GM23248 (cell line): ENCODE results near the gene MTCL3.

ENCODE experiments used
- DNase-seq: peaks from one replicate; pipeline ENCODE4 v3.0.0-alpha.2; 2015
- H2AFZ ChIP-seq: fragments of 200-600 bp; sonication (generic); 2 replicates; pipeline ENCODE4 v1.6.1; 2016; ENCODE audit warnings: antibody characterized with exemption
- H3F3A ChIP-seq: fragments of 200-600 bp; sonication (generic); 2 replicates; pipeline ENCODE4 v1.6.1; 2016; ENCODE audit warnings: mild to moderate bottlenecking, antibody characterized with exemption, mixed run types; ENCODE audit not compliant: insufficient read depth
- H3K27ac ChIP-seq: fragments of 200-600 bp; sonication (generic); 2 replicates; pipeline ENCODE4 v1.5.1; 2016; ENCODE audit warnings: mild to moderate bottlenecking
- H3K27me3 ChIP-seq: fragments of 200-600 bp; sonication (generic); replicated peaks from 2 replicates; pipeline ENCODE4 v1.6.1; 2016; ENCODE audit warnings: mild to moderate bottlenecking; ENCODE audit not compliant: insufficient read depth
- H3K36me3 ChIP-seq: fragments of 200-600 bp; sonication (generic); 2 replicates; pipeline ENCODE4 v1.6.1; 2016; ENCODE audit warnings: low read depth, mild to moderate bottlenecking
- H3K4me1 ChIP-seq: fragments of 200-600 bp; sonication (generic); 2 replicates; pipeline ENCODE4 v1.6.1; 2016; ENCODE audit warnings: mild to moderate bottlenecking; ENCODE audit not compliant: insufficient read depth
- H3K4me2 ChIP-seq: fragments of 200-600 bp; sonication (generic); one replicate; pipeline ENCODE4 v1.6.1; 2016; ENCODE audit warnings: mild to moderate bottlenecking; ENCODE audit not compliant: unreplicated experiment
- H3K4me3 ChIP-seq: fragments of 200-600 bp; sonication (generic); 2 replicates; pipeline ENCODE4 v1.5.1; 2016; ENCODE audit warnings: mild to moderate bottlenecking
- H3K79me2 ChIP-seq: fragments of 200-600 bp; sonication (generic); 2 replicates; pipeline ENCODE4 v1.6.1; 2016; ENCODE audit warnings: mild to moderate bottlenecking; ENCODE audit not compliant: insufficient read depth
- H3K9ac ChIP-seq: fragments of 200-600 bp; sonication (generic); 2 replicates; pipeline ENCODE4 v1.6.1; 2016; ENCODE audit warnings: mild to moderate bottlenecking
- H3K9me2 ChIP-seq: fragments of 200-600 bp; sonication (generic); 2 replicates; pipeline ENCODE4 v1.6.1; 2016; ENCODE audit warnings: mixed run types, mild to moderate bottlenecking, moderate library complexity; ENCODE audit not compliant: insufficient read depth
- H3K9me3 ChIP-seq: fragments of 200-600 bp; sonication (generic); one replicate; pipeline ENCODE4 v1.6.1; 2017; ENCODE audit warnings: low read depth
- H4K20me1 ChIP-seq: fragments of 200-600 bp; sonication (generic); 2 replicates; pipeline ENCODE4 v1.6.0; 2016; ENCODE audit not compliant: insufficient read depth
- EZH2 ChIP-seq: fragments of 200-600 bp; sonication (generic); IDR thresholded peaks from 2 replicates; pipeline ENCODE4 v1.6.1; 2018; ENCODE audit warnings: antibody characterized with exemption, mild to moderate bottlenecking; ENCODE audit not compliant: insufficient read depth, poor library complexity, severe bottlenecking
- EZH2phosphoT487 ChIP-seq: fragments of 200-600 bp; sonication (generic); IDR thresholded peaks from 2 replicates; pipeline ENCODE4 v1.6.1; 2018; ENCODE audit warnings: antibody characterized with exemption, moderate library complexity, mild to moderate bottlenecking, low read depth; ENCODE audit not compliant: insufficient read depth
- WGBS, 2 experiments: methylation state at CpG; one replicate each; pipeline ENCODE4 v1.1.6; 2015 to 2017; ENCODE audit warnings: low lambda C conversion rate in 2 of 2, low coverage in 1 of 2; ENCODE audit errors: missing lambda C conversion rate in 2 of 2; 5-methylcytosine and 5-hydroxymethylcytosine counted together
- in situ Hi-C: fragments of 300-500 bp; cut with MboI; formaldehyde crosslinking; loops from 2 replicates; pipeline ENCODE4 v1.15.0; 2020

The MTCL3 gene

GRCh38 chr6:127515234-127515793 lies 3.8 kb downstream of the MTCL3 start:
- Histone ChIP-seq H3K79me2 (no peaks in the 10 kb centered on the region), H3K9ac (peak overlapping the region; percentile 50), H3K4me1 (peaks cover 6% of the 10 kb centered on the region; the same call in 1 of the 2 replicates), H4K20me1 (no peaks in the 10 kb centered on the region), H3F3A (no peaks in the 10 kb centered on the region), H3K36me3 (no peaks in the 10 kb centered on the region), H3K9me2 (no peaks in the 10 kb centered on the region), H3K27me3 (no peaks in the 10 kb centered on the region), H3K27ac (no peak overlapping the region), H3K4me3 (peak overlapping the region; percentile 80), H3K9me3 (no peaks in the 10 kb centered on the region), H3K4me2 (peak overlapping the region; percentile 84), H2AFZ (peak overlapping the region; percentile 90)
- no peak for TF ChIP-seq EZH2
- no peak for TF ChIP-seq EZH2phosphoT487
- in situ Hi-C loops: no loop called here
- 1 to 2% methylated on average over 37 to 38 of the region's 38 CpGs for WGBS, 2 experiments
- DNase-seq: peak; percentile 66

DNA sequence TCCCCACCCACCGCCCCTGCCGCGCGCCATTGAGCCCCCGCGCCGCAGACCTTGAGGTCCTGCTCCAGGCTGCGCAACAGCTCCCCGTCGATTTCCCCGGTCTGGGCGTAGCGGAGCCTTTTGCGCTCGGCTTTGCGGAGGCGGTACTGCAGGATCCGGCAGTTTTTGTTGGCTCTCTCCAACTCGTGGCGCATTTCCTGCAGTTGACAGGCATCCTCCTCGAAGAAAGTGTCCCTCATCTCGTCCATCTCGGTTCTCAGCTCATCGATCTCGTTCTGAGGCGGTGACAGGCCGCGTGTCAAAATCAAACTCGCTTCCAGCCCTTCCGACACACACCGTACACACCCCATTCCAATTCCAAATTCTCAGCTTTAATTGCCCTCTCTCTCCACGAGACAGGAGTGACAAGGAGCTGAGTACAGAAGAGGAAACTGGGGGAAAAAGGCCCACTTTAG lies 4.3 kb downstream of the MTCL3 start:
- in situ Hi-C loops: no loop called here
- H3K9me3 ChIP-seq: no peaks in the 10 kb centered on the region
- peaks cover 6% of the 10 kb centered on the region; the same call in 1 of the 2 replicates for H3K4me1 ChIP-seq
- H3K27me3 ChIP-seq: no peaks in the 10 kb centered on the region
- TF ChIP-seq EZH2: no peak
- TF ChIP-seq EZH2phosphoT487: no peak
- peak; percentile 83 for DNase-seq
- peak overlapping the region; percentile 84 for H3K4me2 ChIP-seq
- H3K9me2 ChIP-seq: no peaks in the 10 kb centered on the region
- no peak overlapping the region for H3K27ac ChIP-seq
- H2AFZ ChIP-seq: peak overlapping the region; percentile 90
- WGBS, 2 experiments: 2 to 4% methylated on average over 26 to 32 of the region's 32 CpGs
- H3K36me3 ChIP-seq: 0 out of 2 replicates have a peak, but pooled peaks cover 3% of the 10 kb centered on the region
- H3K79me2 ChIP-seq: no peaks in the 10 kb centered on the region
- H3F3A ChIP-seq: no peaks in the 10 kb centered on the region
- H4K20me1 ChIP-seq: no peaks in the 10 kb centered on the region
- peak overlapping the region; percentile 50 for H3K9ac ChIP-seq
- peak overlapping the region; percentile 80 for H3K4me3 ChIP-seq

DNA sequence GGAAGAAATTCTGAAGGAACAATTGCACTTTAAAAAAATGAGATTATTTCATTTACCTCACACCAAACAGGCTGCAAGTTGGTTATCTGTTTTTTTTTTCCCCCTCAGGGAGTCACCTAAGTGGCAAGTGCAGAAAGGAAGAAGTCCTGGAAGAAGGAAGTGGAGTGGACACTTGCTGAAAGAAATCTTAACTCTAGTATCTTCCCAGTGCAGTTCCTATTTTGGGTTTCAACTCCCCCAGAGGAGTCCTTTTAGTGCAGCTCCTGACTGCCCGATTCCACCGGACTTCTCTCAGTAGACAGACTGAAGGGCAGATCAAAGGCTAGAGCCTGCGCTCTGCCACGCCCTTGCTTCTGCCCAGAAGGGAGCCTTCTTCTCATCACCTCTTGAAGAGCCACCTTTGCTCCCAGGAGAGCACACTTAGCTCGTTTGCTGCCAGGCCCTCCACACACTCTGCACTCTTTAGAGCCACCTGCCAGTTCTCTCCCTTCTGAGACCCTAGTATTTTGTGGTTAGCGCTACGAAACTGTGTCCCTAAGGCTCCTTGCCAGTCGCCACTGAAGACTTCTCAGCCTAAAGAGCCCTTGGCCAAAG lies 4.9 kb downstream of the MTCL3 start:
- 21 to 36% methylated on average over 5 to 8 of the region's 8 CpGs for WGBS, 2 experiments
- in situ Hi-C loops: no loop called here
- Histone ChIP-seq H3K4me1 (peaks cover 1% of the 10 kb centered on the region; the same call in 1 of the 2 replicates), H2AFZ (peak overlapping the region; percentile 90), H3K36me3 (0 out of 2 replicates have a peak, but pooled peaks cover 3% of the 10 kb centered on the region), H3K4me3 (peak overlapping the region; percentile 80), H3K9me2 (no peaks in the 10 kb centered on the region), H3K9me3 (no peaks in the 10 kb centered on the region), H3K4me2 (peak overlapping the region; percentile 84), H3K27ac (no peak overlapping the region), H3K27me3 (no peaks in the 10 kb centered on the region), H4K20me1 (no peaks in the 10 kb centered on the region), H3K79me2 (no peaks in the 10 kb centered on the region), H3K9ac (0 out of 2 replicates have a peak overlapping the region, but pooled peaks have one; percentile 50), H3F3A (no peaks in the 10 kb centered on the region)
- no peak for TF ChIP-seq EZH2
- TF ChIP-seq EZH2phosphoT487: no peak
- DNase-seq: peak; percentile 2

DNA sequence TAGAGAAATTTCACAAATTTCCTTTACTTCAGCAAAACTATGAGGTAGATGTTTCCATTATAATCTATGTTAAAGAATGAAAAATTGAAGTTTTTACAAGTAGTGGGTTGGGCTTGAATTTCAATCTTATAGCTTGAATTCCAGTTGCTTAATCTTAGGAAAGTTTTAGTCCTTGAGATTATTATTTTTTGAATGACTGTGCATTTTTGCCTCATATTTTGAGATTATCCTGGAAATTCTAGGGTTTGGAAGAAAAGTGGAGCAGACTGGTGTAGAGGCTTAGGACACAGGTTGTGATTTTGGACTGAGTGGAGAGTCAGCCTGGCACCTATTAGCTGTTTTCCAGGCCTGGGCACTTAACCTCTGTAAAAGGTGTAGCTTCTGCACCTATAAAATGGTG lies 5.7 kb downstream of the MTCL3 start:
- H3K36me3 ChIP-seq: 0 out of 2 replicates have a peak, but pooled peaks cover 3% of the 10 kb centered on the region
- no peaks in the 10 kb centered on the region for H3K9me3 ChIP-seq
- no peaks in the 10 kb centered on the region for H4K20me1 ChIP-seq
- H3K79me2 ChIP-seq: no peaks in the 10 kb centered on the region
- no peak overlapping the region for H3K27ac ChIP-seq
- no peak for TF ChIP-seq EZH2
- TF ChIP-seq EZH2phosphoT487: no peak
- no peaks in the 10 kb centered on the region for H3F3A ChIP-seq
- no peaks in the 10 kb centered on the region for H3K4me1 ChIP-seq
- no peaks in the 10 kb centered on the region for H3K9me2 ChIP-seq
- no peak overlapping the region for H3K4me2 ChIP-seq
- no peaks in the 10 kb centered on the region for H3K27me3 ChIP-seq
- H2AFZ ChIP-seq: no peak overlapping the region
- H3K4me3 ChIP-seq: no peak overlapping the region
- DNase-seq: no peak
- H3K9ac ChIP-seq: no peak overlapping the region
- in situ Hi-C loops: no loop called here
